Loucy (cell line): ENCODE results near the gene STPG2.

ENCODE experiments used
- H2AFZ ChIP-seq: fragments of 200-600 bp; sonication (generic); 2 replicates; pipeline ENCODE4 v1.6.0; 2016; ENCODE audit warnings: antibody characterized with exemption, mild to moderate bottlenecking, low read length, moderate library complexity
- H3F3A ChIP-seq: fragments of 200-600 bp; 2 replicates; pipeline ENCODE4 v1.6.0; 2016; ENCODE audit warnings: antibody characterized with exemption, low read depth, mild to moderate bottlenecking
- H3K27me3 ChIP-seq: fragments of 200-600 bp; sonication (generic); 2 replicates; pipeline ENCODE4 v1.6.1; 2014; ENCODE audit warnings: low read length, mild to moderate bottlenecking; ENCODE audit not compliant: insufficient read depth, poor library complexity, severe bottlenecking
- H3K36me3 ChIP-seq: fragments of 200-600 bp; sonication (generic); 2 replicates; pipeline ENCODE4 v1.6.1; 2016; ENCODE audit warnings: low read length; ENCODE audit not compliant: insufficient read depth
- H3K4me1 ChIP-seq: fragments of 200-600 bp; sonication (generic); 2 replicates; pipeline ENCODE4 v1.5.1; 2014; ENCODE audit warnings: low read length, mild to moderate bottlenecking; ENCODE audit not compliant: insufficient read depth, poor library complexity, severe bottlenecking
- H3K4me2 ChIP-seq: fragments of 200-600 bp; sonication (generic); 2 replicates; pipeline ENCODE4 v1.6.0; 2014; ENCODE audit warnings: antibody characterized with exemption, low read length, low read depth, mild to moderate bottlenecking; ENCODE audit not compliant: poor library complexity, severe bottlenecking
- H3K4me3 ChIP-seq: fragments of 200-600 bp; sonication (generic); 2 replicates; pipeline ENCODE4 v1.5.1; 2014; ENCODE audit warnings: low read length, mild to moderate bottlenecking, mixed read lengths; ENCODE audit not compliant: poor library complexity, severe bottlenecking
- H3K79me2 ChIP-seq: fragments of 200-600 bp; sonication (generic); 2 replicates; pipeline ENCODE4 v1.6.1; 2014; ENCODE audit warnings: low read length; ENCODE audit not compliant: insufficient read depth
- H3K9ac ChIP-seq: fragments of 200-600 bp; sonication (generic); 2 replicates; pipeline ENCODE4 v1.6.0; 2014; ENCODE audit warnings: mild to moderate bottlenecking, low read depth, low read length, moderate library complexity; ENCODE audit not compliant: poor library complexity, severe bottlenecking
- H3K9me2 ChIP-seq: fragments of 200-600 bp; sonication (generic); replicated peaks from 2 replicates; pipeline ENCODE4 v1.6.1; 2016; ENCODE audit warnings: low read depth, low read length, mixed read lengths
- H3K9me3 ChIP-seq: fragments of 200-600 bp; sonication (generic); 2 replicates; pipeline ENCODE4 v1.6.1; 2014; ENCODE audit warnings: mild to moderate bottlenecking, antibody characterized with exemption, low read length, low read depth; ENCODE audit not compliant: insufficient read depth
- H4K20me1 ChIP-seq: fragments of 200-600 bp; sonication (generic); 2 replicates; pipeline ENCODE4 v1.6.0; 2014; ENCODE audit warnings: antibody characterized with exemption, low read length, mild to moderate bottlenecking; ENCODE audit not compliant: insufficient read depth, poor library complexity, severe bottlenecking
- EZH2phosphoT487 ChIP-seq: fragments of 200-600 bp; IDR thresholded peaks from 2 replicates; pipeline ENCODE4 v1.6.1; 2018; ENCODE audit warnings: antibody characterized with exemption, mild to moderate bottlenecking, moderate library complexity, borderline replicate concordance
- TF ChIP-seq, protein P1 (sequence below): fragments of 200-600 bp; sonication (generic); conservative IDR thresholded peaks from 2 replicates; pipeline ENCODE4 v1.5.1; 2014; ENCODE audit warnings: mild to moderate bottlenecking, antibody characterized with exemption, low read length

The STPG2 gene

DNA sequence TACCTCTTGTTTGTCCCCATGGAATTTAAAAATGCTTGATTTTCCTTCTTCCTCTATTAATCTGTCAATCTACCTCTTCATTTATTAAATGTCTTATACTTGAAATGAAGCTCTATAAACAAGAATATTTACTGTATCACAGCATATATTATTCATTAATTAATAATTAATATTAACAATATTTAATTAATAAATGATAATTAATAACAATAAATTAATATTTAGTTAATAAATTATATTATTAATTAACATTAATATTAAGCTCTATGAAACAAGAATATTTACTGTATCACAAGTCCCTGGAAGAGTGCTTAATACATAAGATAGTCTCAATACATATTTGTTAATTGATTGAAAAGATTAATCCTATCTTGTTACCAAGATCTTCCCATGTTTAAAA is 306.6 kb downstream of the STPG2 start:
- Histone ChIP-seq H3K9me2 (no peaks in the 10 kb centered on the region), H3K36me3 (no peaks in the 10 kb centered on the region), H3K4me3 (no peak overlapping the region), H3K27me3 (no peaks in the 10 kb centered on the region), H3K9me3 (no peaks in the 10 kb centered on the region), H3K4me2 (no peak overlapping the region), H3K4me1 (no peaks in the 10 kb centered on the region), H2AFZ (no peak overlapping the region), H3K9ac (no peak overlapping the region), H4K20me1 (no peaks in the 10 kb centered on the region), H3F3A (no peaks in the 10 kb centered on the region), H3K79me2 (no peaks in the 10 kb centered on the region)
- no peak for TF ChIP-seq EZH2phosphoT487
- TF ChIP-seq, protein P1, sequence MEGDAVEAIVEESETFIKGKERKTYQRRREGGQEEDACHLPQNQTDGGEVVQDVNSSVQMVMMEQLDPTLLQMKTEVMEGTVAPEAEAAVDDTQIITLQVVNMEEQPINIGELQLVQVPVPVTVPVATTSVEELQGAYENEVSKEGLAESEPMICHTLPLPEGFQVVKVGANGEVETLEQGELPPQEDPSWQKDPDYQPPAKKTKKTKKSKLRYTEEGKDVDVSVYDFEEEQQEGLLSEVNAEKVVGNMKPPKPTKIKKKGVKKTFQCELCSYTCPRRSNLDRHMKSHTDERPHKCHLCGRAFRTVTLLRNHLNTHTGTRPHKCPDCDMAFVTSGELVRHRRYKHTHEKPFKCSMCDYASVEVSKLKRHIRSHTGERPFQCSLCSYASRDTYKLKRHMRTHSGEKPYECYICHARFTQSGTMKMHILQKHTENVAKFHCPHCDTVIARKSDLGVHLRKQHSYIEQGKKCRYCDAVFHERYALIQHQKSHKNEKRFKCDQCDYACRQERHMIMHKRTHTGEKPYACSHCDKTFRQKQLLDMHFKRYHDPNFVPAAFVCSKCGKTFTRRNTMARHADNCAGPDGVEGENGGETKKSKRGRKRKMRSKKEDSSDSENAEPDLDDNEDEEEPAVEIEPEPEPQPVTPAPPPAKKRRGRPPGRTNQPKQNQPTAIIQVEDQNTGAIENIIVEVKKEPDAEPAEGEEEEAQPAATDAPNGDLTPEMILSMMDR, result no peak

DNA sequence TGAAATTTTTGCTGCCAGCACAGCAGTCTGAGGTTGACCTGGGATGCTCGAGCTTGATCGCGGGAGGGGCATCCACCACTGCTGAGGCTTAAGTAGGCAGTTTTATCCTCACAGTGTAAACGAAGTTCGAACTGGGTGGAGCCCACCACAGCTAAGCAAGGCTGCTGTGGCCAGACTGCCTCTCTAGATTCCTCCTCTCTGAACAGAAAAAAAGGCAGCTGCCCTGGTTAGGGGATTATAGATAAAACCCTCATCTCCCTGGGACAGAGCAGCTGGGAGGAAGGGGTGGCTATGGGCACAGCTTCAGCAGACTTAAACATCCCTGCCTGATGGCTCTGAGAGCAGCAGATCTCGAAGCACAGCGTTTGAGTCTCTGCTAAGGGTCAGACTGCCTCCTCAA is 314.6 kb downstream of the STPG2 start:
- Histone ChIP-seq H3K4me2 (no peak overlapping the region), H2AFZ (no peak overlapping the region), H3K4me3 (no peak overlapping the region), H3K9ac (no peak overlapping the region), H3K27me3 (no peaks in the 10 kb centered on the region), H3K9me3 (no peaks in the 10 kb centered on the region), H3K79me2 (no peaks in the 10 kb centered on the region), H3K9me2 (no peaks in the 10 kb centered on the region; the same call in 1 of the 2 replicates), H4K20me1 (no peaks in the 10 kb centered on the region), H3F3A (no peaks in the 10 kb centered on the region), H3K4me1 (no peaks in the 10 kb centered on the region), H3K36me3 (no peaks in the 10 kb centered on the region)
- no peak for TF ChIP-seq EZH2phosphoT487
- TF ChIP-seq, protein P1, result no peak

DNA sequence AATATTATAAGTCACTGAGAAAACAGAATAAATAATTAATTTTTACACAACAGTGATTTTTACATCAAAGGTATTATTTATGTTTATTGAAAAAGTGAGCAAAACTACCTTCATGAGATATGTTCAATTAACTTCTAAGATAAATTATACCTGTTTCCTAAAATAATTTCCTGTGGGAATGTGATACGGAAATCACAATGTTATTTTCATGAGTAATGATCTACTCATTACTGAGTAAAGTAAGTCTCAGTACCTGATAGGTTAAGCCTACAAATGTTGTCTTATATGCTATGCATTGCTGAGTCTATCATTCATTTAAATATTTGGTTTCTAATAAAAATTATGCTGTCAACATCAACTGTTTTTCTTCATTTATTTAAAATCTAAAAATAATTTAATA is 324.0 kb downstream of the STPG2 start:
- no peaks in the 10 kb centered on the region for H3K36me3 ChIP-seq
- TF ChIP-seq, protein P1, result no peak
- no peak for TF ChIP-seq EZH2phosphoT487
- no peaks in the 10 kb centered on the region for H3K9me3 ChIP-seq
- no peak overlapping the region for H2AFZ ChIP-seq
- H4K20me1 ChIP-seq, result no peaks in the 10 kb centered on the region
- H3K9me2 ChIP-seq, result no peaks in the 10 kb centered on the region
- H3K9ac ChIP-seq, result no peak overlapping the region
- no peak overlapping the region for H3K4me2 ChIP-seq
- H3K4me3 ChIP-seq, result no peak overlapping the region
- H3K27me3 ChIP-seq, result no peaks in the 10 kb centered on the region
- H3K79me2 ChIP-seq, result no peaks in the 10 kb centered on the region
- no peaks in the 10 kb centered on the region for H3K4me1 ChIP-seq
- H3F3A ChIP-seq, result no peaks in the 10 kb centered on the region
